ENCODE data around the gene KCNAB1. TPM values are rescaled to one million over a fixed set of nuclear protein-coding genes. Genes with fewer than 3 reads are reported as not detected.

KCNAB1 gene
- total RNA-seq, 1 donor from 2014 or later, result not detected

GRCh38 chr3:156148345-156148945 is 28.1 kb downstream of the KCNAB1 start:
- POLR2A ChIA-PET, result no interaction called here
- intact Hi-C loops (cut with micrococcal nuclease), result no loop called here
- H3K27me3 Mint-ChIP-seq, result peaks cover 9% of the 10 kb centered on the region

GRCh38 chr3:156148946-156149381 is 28.6 kb downstream of the KCNAB1 start:
- ChIA-PET POLR2A (no interaction called here), CTCF (interaction anchor here (0.5 to 6.4 kb wide), 14 partner anchors 10 to 988 kb away, joined by 3 to 124 read pairs (median 3); no protein-coding TSS in a partner anchor)
- TF ChIP-seq CTCF (IDR thresholded peaks at IDR 0.05), result no peak
- Mint-ChIP-seq H3K36me3 (ENCODE audit: low read depth) (no peaks in the 10 kb centered on the region), H3K27ac (no peak overlapping the region), H3K4me1 (peaks cover 6% of the 10 kb centered on the region), H3K4me3 (no peak overlapping the region), H3K27me3 (peaks cover 9% of the 10 kb centered on the region), H3K9me3 (no peaks in the 10 kb centered on the region)
- DNase-seq, result no peak
- intact Hi-C loops (cut with micrococcal nuclease), result no loop called here
- no peak for ATAC-seq (ENCODE audit: low read depth)

More at GRCh38 chr3:156148345-156148945, 28.1 kb downstream of the KCNAB1 start:
- no peaks in the 10 kb centered on the region for H3K36me3 Mint-ChIP-seq (ENCODE audit: low read depth)
- TF ChIP-seq CTCF (IDR thresholded peaks at IDR 0.05), result no peak
- no peaks in the 10 kb centered on the region for H3K9me3 Mint-ChIP-seq
- H3K27ac Mint-ChIP-seq, result no peak overlapping the region
- DNase-seq, result no peak
- CTCF ChIA-PET, result interaction anchor here (0.8 to 6.4 kb wide), 8 partner anchors 234 to 989 kb away, joined by 3 to 124 read pairs (median 6); no protein-coding TSS in a partner anchor
- H3K4me1 Mint-ChIP-seq, result peaks cover 6% of the 10 kb centered on the region
- H3K4me3 Mint-ChIP-seq, result no peak overlapping the region
- no peak for ATAC-seq (ENCODE audit: low read depth)

- H3K36me3 Mint-ChIP-seq (ENCODE audit: low read depth), result no peaks in the 10 kb centered on the region
- H3K27ac Mint-ChIP-seq, result no peak overlapping the region
- peaks cover 1% of the 10 kb centered on the region for H3K27me3 Mint-ChIP-seq
- H3K9me3 Mint-ChIP-seq, result no peaks in the 10 kb centered on the region
- peaks cover 6% of the 10 kb centered on the region for H3K4me1 Mint-ChIP-seq
- intact Hi-C loops (cut with micrococcal nuclease), result loop anchor here (1.0 to 5.0 kb wide), 11 partner anchors 297 to 1422 kb away; partner anchors contain the start of genes C3orf33 and TIPARP
- CTCF ChIA-PET, result interaction anchor here (0.7 to 6.4 kb wide), 17 partner anchors 9 to 1052 kb away, joined by 3 to 124 read pairs (median 6); partner anchors contain the start of gene C3orf33
- no peak for DNase-seq
- no peak overlapping the region for H3K4me3 Mint-ChIP-seq
- POLR2A ChIA-PET, result interaction anchor here (0.9 kb wide), 1 partner anchor 1026 kb away, joined by 4 read pairs; no protein-coding TSS in a partner anchor
- no peak for TF ChIP-seq CTCF (IDR thresholded peaks at IDR 0.05)
- no peak for ATAC-seq (ENCODE audit: low read depth)
Observed at GRCh38 chr3:156149876-156150275, 29.5 kb downstream of the KCNAB1 start.

GRCh38 chr3:156150434-156151066 is 30.2 kb downstream of the KCNAB1 start:
- H3K4me1 Mint-ChIP-seq, result peaks cover 6% of the 10 kb centered on the region
- no peak overlapping the region for H3K27ac Mint-ChIP-seq
- ATAC-seq (ENCODE audit: low read depth), result peak; percentile 61
- DNase-seq, result no peak
- peak; percentile 76 for TF ChIP-seq CTCF (IDR thresholded peaks at IDR 0.05)
- intact Hi-C loops (cut with micrococcal nuclease), result loop anchor here (1.0 to 5.0 kb wide), 12 partner anchors 232 to 1422 kb away; partner anchors contain the start of genes C3orf33 and TIPARP
- ChIA-PET CTCF (interaction anchor here (0.7 to 6.4 kb wide), 13 partner anchors 10 to 1051 kb away, joined by 3 to 124 read pairs (median 6); partner anchors contain the start of gene C3orf33), POLR2A (interaction anchor here (0.9 kb wide), 1 partner anchor 1025 kb away, joined by 4 read pairs; no protein-coding TSS in a partner anchor)
- no peak overlapping the region for H3K4me3 Mint-ChIP-seq
- peaks cover 2% of the 10 kb centered on the region for H3K9me3 Mint-ChIP-seq
- H3K36me3 Mint-ChIP-seq (ENCODE audit: low read depth), result no peaks in the 10 kb centered on the region
- H3K27me3 Mint-ChIP-seq, result no peaks in the 10 kb centered on the region

Data from activated B cell treated with CpG ODN at 0.5 μM for 24 hours (primary cell).